Left ventricle myocardium superior (tissue), 1 donor: ENCODE data around the gene RELT. TPM values are rescaled to one million over a fixed set of nuclear protein-coding genes. Genes with fewer than 3 reads are reported as not detected.
A peak's percentile ranks its signal among the peaks of the same experiment; 100 is the strongest.

Source experiments
- ATAC-seq: fragments of 200-7000 bp; cut with Tn5 transposase; one replicate; pipeline ENCODE4 v1.9.1; 2020; ENCODE audit warnings: mild to moderate bottlenecking, moderate library complexity
- DNase-seq: peaks from one replicate; pipeline ENCODE4 v3.0.0-alpha.2; 2020
- intact Hi-C: fragments of 100-400 bp; cut with micrococcal nuclease; formaldehyde crosslinking; loops from one replicate; pipeline ENCODE4 v1.11.0; 2022
- long read RNA-seq: library from polyadenylated mRNA; unstranded; transcript quantifications from one replicate; pipeline ENCODE4 v2.0.0, GENCODE V29; 2021
- total RNA-seq: library from RNA; stranded (reverse); fragmentation: NEBNext Ultra II Directional; extraction: Animal tissue kit (Norgen Biotek cat#: 25700); gene quantifications from one replicate; pipeline ENCODE4 v1.2.1, GENCODE V29; 2021
- donor health status: DM: no; HTN: yes; CAD: no; lungs with severe emphysema.

Gene RELT
- total RNA-seq = 1.8 TPM
- long read RNA-seq, partial matches to known transcripts = 1 of 4 reads
- long read RNA-seq, other reads (novel, unspliced or antisense) = 0 of 4 reads

GRCh38 chr11:73376160-73376802 lies at the start of gene RELT:
Gene RELT (plus strand): TSS chr11:73376399. CDS start chr11:73389137, 12,738 bp downstream.
- intact Hi-C loops = no loop called here
- DNase-seq (peak; percentile 95), ATAC-seq (peak; percentile 91)

DNA sequence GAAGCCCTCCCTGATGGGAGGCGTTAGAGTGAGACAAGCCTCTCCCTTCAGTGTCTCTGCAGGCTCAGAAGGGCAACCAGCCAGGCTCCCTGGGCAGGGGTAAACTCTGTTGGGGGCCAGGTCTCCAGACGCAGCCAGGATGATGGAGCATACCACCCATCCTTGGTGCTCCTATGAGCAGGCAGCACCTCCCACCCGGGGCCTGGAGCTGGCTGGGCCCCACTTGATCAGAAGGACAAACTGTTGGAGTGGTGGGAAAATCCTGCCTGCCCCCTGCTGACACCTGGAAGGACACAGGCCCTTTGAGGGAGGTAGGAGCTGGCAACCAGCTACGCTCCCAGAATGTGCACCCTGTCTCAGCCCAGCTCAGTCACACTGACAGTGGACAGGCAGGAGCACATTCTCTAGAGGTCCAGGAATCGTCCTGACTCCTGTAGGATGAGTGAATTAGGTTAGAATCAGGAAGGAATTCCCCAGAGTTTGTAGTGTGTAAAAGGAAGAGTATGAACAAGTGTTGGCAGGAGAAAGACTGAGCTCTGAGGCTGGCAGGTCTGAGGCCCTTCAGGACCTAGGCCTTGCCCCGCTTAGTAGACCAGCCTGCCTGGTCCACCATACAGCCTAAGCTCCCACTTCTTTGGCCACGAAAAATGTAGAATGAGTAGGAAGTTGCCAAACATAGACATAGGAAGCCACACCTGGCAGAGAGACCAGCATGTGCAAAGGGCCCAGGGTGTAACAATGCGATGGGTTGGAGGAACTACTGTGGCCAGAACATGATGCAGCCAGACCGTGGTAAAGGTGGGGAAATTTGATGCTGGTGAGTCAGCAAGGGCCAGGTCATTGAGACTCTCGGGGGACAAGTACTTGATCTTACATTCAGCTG lies 49.0 kb upstream of the RELT start:
- DNase-seq (peak; percentile 41), ATAC-seq (peak; percentile 30)
- intact Hi-C loops = no loop called here

GRCh38 chr11:73327812-73328364 lies 48.3 kb upstream of the RELT start:
- ATAC-seq (no peak), DNase-seq (no peak)
- intact Hi-C loops = no loop called here

GRCh38 chr11:73330569-73331093 lies 45.6 kb upstream of the RELT start:
- intact Hi-C loops = no loop called here
- no peak for ATAC-seq
- DNase-seq = no peak

DNA sequence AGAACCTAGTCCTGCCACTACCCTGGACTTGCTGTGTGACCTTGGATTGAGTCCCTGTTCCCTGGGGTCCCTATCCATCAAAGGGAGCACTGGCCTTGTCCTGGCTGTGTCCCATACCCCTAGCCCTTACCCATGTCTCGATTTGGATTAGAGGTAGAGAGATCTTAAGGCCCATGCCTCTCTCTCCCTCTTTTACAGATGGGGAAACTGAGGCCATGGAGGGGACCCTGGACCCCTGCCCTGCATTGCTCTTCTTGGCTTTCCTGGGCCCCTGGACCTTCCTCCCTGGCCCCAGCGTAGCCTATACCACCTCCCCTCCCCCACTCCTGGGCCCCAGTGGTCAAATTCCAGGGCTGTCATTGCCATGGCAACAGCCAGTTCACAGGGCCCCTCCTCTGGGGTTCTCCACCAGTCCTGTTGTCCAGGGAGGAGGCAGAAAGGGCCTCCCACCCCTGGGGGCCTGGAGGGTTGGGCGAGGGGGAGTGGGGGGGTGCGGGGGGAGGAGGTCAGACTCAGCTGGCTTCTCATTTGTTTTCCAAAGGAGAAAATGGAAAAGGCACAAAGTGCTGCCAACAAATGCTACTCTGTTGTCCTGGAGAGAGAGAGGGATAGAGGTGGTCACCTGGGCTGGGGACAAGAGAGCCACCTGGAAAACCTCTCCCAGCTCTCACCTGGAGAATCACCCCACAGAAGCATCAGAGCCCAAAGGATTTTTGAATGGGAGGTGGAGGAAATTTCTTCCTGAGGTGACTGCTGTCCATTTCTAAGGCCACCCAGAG lies 44.9 kb upstream of the RELT start:
- intact Hi-C loops = no loop called here
- DNase-seq (peak; percentile 55), ATAC-seq (peak; percentile 5)

GRCh38 chr11:73333173-73333572 lies 43.0 kb upstream of the RELT start:
- intact Hi-C loops = no loop called here
- DNase-seq (no peak), ATAC-seq (no peak)

GRCh38 chr11:73333640-73334383 lies 42.4 kb upstream of the RELT start:
- no peak for DNase-seq
- intact Hi-C loops = no loop called here
- ATAC-seq = no peak

DNA sequence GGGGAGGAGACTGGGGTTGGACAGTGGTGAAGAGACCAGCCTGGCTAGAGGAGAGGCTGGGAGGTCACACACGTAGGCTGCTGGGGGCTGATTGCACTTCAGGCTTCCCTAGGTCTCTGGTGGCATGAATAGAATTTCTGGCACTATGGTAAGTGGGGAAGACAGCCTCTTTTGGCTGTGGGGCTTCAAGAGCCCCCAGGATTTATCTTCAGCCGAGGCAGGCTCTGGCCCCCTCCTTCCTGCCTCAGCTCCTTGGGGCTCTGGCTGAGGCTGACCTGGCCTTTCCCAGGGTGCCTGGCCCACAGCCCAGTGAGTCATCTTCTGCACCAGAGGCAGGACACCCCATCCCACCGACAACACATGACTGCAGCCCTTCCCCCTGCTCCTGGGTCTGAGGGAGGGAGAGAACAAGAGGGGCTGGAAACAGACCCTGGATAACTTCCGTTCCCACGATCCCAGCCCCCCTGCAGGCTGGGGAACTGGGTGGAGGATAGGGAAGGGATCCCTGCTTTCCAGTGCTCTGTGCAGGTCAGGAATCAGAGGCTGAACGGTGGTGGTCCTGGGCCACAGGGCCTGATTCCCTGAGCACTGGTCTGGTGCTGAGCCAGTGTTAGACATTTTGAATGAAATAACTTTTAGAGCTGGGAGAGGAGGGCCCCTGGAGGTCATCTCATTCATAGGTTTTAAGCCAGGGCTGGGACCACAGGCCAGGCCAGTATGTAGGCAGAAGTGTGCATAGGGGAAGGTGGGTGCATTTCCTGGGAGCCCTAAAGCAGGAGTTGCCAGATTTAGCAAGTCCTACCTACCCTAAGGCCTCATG lies 41.6 kb upstream of the RELT start:
- DNase-seq = peak; percentile 88
- ATAC-seq = peak; percentile 79
- intact Hi-C loops = loop anchor here (5.0 kb wide), 1 partner anchor 32 kb away; no protein-coding TSS in a partner anchor

- peak; percentile 69 for ATAC-seq
- intact Hi-C loops = loop anchor here (5.0 kb wide), 1 partner anchor 33 kb away; no protein-coding TSS in a partner anchor
These were observed 40.8 kb upstream of the RELT start for GRCh38 chr11:73335204-73335923.

DNA sequence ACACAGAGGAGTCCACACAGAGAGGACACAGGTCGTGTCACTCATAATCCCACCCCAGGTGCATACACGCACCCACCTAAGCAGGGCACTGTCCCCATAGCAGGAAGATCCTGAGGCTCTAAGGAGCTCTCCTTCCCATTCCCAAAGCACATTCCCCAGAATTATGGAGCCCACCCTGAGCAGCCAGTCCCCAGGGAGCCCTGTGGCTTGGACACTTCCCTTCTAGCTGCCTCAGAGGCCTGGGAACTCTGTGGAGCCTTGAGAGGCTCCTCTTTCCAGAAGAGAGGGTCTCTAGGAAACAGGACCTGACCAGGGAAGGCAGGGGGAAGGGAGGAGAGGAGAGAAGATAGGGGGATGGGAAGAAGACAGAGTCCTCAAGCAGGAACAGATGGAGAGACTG lies 38.4 kb upstream of the RELT start:
- DNase-seq (no peak), ATAC-seq (no peak)
- intact Hi-C loops = loop anchor here (5.0 kb wide), 1 partner anchor 36 kb away; no protein-coding TSS in a partner anchor

More at GRCh38 chr11:73335204-73335923, 40.8 kb upstream of the RELT start:
- peak; percentile 89 for DNase-seq

- intact Hi-C loops = loop anchor here (5.0 kb wide), 1 partner anchor 36 kb away; no protein-coding TSS in a partner anchor
- no peak for DNase-seq
These were observed 37.9 kb upstream of the RELT start for GRCh38 chr11:73338279-73338678.

GRCh38 chr11:73340164-73340563 lies 36.0 kb upstream of the RELT start:
- intact Hi-C loops = no loop called here
- ATAC-seq = no peak
- no peak for DNase-seq

More at GRCh38 chr11:73338279-73338678, 37.9 kb upstream of the RELT start:
- no peak for ATAC-seq

DNA sequence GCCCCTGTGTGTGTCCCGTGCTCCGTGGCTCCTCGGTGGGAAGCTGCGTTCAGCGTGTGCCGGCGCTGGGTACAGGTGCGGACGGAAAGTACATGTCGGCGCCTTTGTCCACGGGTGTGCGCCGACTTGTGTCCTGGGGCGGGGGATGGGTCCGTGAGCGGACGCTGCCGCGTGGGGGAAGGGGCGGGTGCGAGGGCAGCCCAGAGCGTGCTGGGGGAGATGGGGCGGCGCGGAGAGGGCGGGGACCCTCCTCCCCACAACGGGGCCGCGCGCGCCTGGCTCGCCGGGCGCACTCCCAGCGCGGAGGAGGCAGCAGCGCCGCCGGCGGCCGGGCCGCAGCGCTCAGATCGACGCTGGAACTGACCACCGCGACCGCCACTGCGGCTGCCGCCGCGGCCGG lies 33.6 kb upstream of the RELT start:
- DNase-seq = no peak
- ATAC-seq = peak; percentile 44
- intact Hi-C loops = no loop called here

GRCh38 chr11:73343076-73343873 lies 32.9 kb upstream of the RELT start:
- ATAC-seq (peak; percentile 8), DNase-seq (no peak)
- intact Hi-C loops = no loop called here

DNA sequence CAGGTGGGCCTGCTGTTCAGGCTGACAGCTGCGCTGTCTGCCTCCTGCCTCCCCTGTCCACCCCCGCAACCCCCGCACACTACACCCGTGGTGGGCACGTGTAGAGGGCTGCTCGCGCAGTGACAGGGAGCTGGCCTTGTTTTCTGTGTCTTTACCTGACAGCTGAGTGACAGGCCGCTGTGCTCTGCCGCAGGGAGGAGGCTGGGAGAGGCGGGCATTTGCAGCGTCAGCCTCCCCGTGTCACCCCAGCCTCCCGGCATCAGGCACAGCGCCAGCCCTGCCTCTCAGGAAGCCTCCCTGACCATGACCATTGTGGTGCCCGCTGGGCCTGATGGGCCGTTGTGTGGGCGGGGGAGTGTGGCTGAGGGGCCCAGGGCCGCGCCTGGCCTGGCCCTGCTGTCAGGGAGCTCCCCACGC lies 32.0 kb upstream of the RELT start:
- DNase-seq = peak; percentile 66
- intact Hi-C loops = no loop called here
- peak; percentile 53 for ATAC-seq
